SKM-1 treated with dmso at 0.1 percent for 144 hours (cell line): ENCODE data around the gene INSM2.

Experiments used
- DNase-seq: peaks from one replicate; lab custom pipeline; 2025; ENCODE audit not compliant: unreplicated experiment; lab: John Stamatoyannopoulos, UW

Gene INSM2

GRCh38 chr14:35539969-35540368, 6.0 kb downstream of the INSM2 start:
- DNase-seq: no peak

GRCh38 chr14:35543006-35543405, 9.0 kb downstream of the INSM2 start:
- DNase-seq: no peak

- no peak for DNase-seq
These were observed 15.6 kb downstream of the INSM2 start for GRCh38 chr14:35549551-35549950.

- no peak for DNase-seq
These were observed 17.1 kb downstream of the INSM2 start for GRCh38 chr14:35551081-35551480.

- no peak for DNase-seq
These were observed 19.8 kb downstream of the INSM2 start for GRCh38 chr14:35553808-35554207.

- no peak for DNase-seq
These were observed 22.6 kb downstream of the INSM2 start for GRCh38 chr14:35556548-35556947.

- no peak for DNase-seq
These were observed 23.3 kb downstream of the INSM2 start for GRCh38 chr14:35557221-35557747.

- DNase-seq: no peak
These were observed 24.7 kb downstream of the INSM2 start for GRCh38 chr14:35558680-35559079.

GRCh38 chr14:35565871-35566464, 32.0 kb downstream of the INSM2 start:
- no peak for DNase-seq

- DNase-seq: no peak
These were observed 37.6 kb downstream of the INSM2 start for GRCh38 chr14:35571598-35571997.

- no peak for DNase-seq
These were observed 39.9 kb downstream of the INSM2 start for GRCh38 chr14:35573911-35574310.

- DNase-seq: no peak
These were observed 42.3 kb downstream of the INSM2 start for GRCh38 chr14:35576260-35576659.

- DNase-seq: no peak
These were observed 42.9 kb downstream of the INSM2 start for GRCh38 chr14:35576856-35577255.

- no peak for DNase-seq
These were observed 44.2 kb downstream of the INSM2 start for GRCh38 chr14:35578135-35578534.

- DNase-seq: no peak
These were observed 44.7 kb downstream of the INSM2 start for GRCh38 chr14:35578639-35579038.
